ENCODE data around the gene CMAS.
"Not testable (repeated sequence)": the region's sequence is repeated elsewhere in the genome, so short reads cannot be mapped to it uniquely, and the experiment has no call there.

CMAS gene

DNA sequence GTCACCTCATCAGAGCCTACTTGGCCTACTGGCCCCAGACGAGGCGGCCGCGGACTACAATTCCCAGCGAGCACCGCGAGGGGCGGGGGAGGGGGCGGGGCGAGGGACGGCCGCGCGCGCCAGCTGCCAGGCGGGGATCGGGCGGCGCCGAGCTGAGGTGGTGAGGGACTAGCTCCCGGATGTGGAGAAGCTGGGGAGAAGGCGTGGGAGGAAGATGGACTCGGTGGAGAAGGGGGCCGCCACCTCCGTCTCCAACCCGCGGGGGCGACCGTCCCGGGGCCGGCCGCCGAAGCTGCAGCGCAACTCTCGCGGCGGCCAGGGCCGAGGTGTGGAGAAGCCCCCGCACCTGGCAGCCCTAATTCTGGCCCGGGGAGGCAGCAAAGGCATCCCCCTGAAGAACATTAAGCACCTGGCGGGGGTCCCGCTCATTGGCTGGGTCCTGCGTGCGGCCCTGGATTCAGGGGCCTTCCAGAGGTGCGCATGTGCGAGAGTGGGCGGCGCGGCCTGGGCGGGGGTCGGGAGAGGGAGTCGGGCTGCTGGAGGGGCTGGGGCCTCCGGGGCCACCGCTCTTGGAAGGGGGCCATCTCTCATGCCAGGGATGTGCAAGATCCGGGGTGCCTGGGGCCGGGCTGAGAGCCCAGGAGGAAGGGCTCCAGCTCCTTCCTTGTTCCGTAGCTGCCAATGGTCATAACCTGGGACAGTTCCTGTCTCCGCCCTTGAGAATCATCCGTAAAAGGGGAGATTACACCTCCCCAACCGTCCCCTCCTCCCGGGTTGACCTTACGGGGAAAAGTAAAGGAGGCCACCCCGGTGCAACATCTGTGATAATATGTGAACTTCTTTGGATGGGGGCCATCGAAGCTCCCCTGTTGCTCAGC is at the start of gene CMAS:
Gene CMAS (plus strand): TSS at position 129 of the 878 bp plus-strand sequence. CDS start 86 bp downstream, at position 215.
- FAIRE-seq: no peak

DNA sequence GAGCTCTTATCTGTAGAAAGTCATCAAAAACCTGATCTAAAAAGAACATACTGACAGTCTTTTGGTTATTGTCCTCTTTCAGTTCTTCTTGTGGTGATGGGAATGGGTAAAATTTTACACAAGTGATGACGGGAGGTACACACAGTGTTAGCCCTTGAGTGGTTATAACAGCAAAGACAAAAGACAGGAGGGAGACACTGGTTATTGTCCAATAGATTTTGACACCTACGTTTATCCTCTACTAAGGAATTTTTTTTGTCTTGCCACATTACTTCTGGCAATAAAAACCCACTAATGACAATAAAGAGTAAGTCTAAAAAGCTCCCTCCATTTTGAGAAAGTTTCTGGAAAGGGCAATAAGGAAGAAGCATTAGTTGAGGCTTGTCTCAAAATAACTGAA is 47.7 kb upstream of the CMAS start:
- no peak for FAIRE-seq

GRCh38 chr12:21998782-21999181 is 47.2 kb upstream of the CMAS start:
- no peak for FAIRE-seq

- FAIRE-seq: no peak
Observed at GRCh38 chr12:22002430-22002829, 43.6 kb upstream of the CMAS start.

DNA sequence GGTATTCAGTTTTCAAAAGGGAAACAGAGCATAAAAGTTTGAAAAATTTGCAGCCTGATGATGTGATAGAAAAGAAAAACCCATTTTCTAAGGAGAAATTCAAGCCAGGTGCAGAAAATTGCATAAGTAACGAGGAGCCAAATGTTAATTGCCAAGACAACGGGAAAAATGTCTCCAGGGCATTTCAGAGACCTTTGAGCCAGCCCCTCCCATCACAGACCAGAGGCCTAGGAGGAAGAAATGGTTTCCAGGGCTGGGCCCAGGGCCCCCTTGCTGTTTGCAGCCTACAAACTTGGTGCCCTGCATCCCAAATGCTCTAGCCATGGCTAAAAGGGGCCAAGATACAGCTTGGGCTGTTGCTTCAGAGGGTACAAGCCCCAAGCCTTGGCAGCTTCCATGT is 38.2 kb upstream of the CMAS start:
- not testable (repeated sequence) for FAIRE-seq

- FAIRE-seq: no peak
Observed at GRCh38 chr12:22008196-22008595, 37.8 kb upstream of the CMAS start.

GRCh38 chr12:22014041-22014782 is 31.8 kb upstream of the CMAS start:
- FAIRE-seq: no peak

GRCh38 chr12:22014783-22015144 is 31.3 kb upstream of the CMAS start:
- FAIRE-seq: no peak

- FAIRE-seq: no peak
Observed at GRCh38 chr12:22016982-22017381, 29.0 kb upstream of the CMAS start.

DNA sequence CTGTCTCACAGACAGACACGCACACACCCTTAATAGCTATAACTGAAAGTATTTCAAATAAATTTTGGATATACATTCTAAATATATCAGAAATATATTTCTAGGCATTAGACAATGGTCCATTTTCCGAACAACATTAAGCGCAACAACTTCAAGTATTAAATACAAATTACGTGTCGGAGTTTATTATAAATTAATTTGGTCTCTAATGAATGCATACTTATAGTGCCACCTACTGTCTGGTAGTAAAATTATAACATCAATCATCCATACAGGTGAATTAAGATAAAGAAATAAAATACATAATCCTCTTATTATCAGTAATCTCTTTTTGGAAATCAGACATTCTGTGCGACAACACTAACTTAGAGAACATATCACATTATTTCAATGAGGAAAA is 27.2 kb upstream of the CMAS start:
- peak; percentile 53 for FAIRE-seq

DNA sequence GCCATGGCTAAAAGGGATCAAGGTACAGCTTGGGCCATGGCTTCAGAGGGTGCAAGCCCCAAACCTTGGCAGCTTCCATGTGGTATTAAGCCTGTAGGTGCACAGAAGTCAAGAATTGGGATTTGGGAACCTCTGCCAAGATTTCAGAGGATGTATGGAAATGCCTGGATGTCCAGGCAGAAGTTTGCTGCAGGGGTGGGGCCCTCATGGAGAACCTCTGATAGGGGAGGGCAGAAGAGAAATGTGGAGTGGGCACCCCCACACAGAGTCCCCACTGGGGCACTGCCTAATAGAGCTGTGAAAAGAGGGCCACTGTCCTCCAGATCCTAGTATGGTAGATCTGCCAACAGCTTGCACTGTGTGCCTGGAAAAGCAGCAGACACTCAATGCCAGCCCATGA is 22.5 kb upstream of the CMAS start:
- FAIRE-seq: not testable (repeated sequence)

GRCh38 chr12:22029491-22029890 is 16.5 kb upstream of the CMAS start:
- FAIRE-seq: no peak

- no peak for FAIRE-seq
Observed at GRCh38 chr12:22029991-22030390, 16.0 kb upstream of the CMAS start.

DNA sequence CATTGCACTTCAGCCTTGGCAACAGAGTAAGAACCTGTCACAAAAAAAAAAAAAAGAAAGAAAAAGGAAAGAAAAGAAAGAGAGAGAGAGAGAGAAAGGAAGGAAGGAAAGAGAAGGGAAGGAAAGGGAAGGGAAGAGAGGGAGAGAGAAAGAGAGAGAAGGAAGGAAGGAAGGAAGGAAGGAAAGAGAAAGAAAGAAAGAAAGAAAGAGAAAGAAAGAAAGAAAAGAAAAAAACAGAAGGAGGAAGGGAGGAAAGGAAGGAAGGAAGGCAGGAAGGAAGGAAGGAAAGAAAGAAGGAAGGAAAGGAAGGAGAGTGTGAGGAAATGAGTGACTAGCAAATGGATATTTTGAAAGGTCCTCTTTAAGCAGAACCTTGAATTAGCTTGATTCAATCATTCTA is 13.3 kb upstream of the CMAS start:
- no peak for FAIRE-seq

DNA sequence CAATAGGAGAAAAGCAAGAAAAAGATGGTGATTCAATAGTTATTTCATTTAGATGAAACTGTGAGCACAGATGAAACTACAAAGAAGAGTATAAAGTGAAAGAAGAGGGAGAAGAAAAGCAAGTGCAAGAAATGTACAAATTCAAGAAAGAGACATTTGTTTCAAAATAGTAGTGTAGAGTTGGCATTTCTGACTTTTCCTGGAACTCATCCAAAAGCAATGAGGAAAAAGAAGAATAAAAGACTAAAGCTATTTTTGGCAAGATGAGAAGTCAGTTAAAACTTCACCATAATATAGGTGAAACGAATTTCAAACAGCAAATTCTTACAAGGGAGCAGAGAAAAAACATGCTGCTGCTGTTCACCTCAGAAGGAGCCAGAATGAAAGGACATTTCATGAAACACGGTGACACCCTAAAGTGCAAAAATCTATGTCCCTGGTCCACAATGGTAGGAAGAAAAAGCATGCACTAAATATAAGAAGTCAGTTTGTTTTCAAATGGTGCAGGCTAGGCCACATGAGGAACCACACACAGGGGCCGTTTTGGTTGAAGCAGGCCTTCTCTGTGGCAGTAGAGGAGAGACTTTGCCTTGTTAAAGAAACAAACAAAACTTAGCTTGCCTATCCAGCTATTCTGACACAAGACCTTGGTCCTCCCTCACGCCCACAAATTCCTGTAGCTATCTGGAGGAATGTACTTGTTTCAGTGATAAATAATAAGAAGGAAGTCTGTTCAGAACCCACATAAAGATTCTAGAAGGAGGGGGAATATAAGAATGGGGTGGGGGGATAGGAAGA is 11.1 kb upstream of the CMAS start:
- FAIRE-seq: no peak

DNA sequence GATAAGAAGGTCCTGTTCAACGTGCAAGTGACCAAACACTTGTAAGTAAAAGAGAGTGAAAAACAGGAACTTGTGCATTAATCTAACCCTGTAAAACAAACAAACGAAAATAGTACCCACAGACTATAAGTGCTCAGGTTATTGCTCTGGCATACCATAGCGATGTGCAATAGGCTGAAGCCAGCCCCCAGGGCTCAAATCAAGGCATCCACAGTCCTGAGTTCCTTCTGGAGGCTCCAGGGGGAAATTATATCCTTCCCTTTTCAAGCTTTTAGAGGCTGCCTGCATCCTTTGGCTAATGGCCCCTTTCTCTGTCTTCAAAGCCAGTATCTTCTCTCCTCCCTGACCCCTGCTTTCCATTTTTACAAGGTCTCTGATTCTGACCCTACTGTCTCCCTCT is 8.1 kb upstream of the CMAS start:
- FAIRE-seq: no peak

DNA sequence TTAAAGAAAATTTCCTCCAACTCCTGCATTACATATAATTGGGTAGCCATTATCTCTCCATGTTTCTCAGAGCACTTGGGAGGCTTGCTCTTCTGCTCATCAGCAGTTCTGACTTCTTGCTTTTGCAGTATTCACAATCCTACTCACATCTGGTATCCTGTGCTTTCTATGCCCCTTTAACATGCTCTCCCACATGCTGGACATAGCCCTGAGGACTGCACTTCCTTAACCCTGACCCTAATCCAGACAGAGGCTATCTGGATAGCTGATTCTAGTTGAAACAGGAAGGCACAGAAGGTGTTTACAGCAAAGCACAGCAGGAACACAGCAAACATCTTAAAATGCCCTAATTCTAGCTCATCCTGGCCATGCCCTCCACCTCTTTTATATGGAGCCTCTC is 7.3 kb upstream of the CMAS start:
- no peak for FAIRE-seq

GRCh38 chr12:22039361-22039760 is 6.7 kb upstream of the CMAS start:
- no peak for FAIRE-seq

GRCh38 chr12:22042976-22043669 is 2.9 kb upstream of the CMAS start:
- no peak for FAIRE-seq

GRCh38 chr12:22043943-22044342 is 2.1 kb upstream of the CMAS start:
- FAIRE-seq: no peak

DNA sequence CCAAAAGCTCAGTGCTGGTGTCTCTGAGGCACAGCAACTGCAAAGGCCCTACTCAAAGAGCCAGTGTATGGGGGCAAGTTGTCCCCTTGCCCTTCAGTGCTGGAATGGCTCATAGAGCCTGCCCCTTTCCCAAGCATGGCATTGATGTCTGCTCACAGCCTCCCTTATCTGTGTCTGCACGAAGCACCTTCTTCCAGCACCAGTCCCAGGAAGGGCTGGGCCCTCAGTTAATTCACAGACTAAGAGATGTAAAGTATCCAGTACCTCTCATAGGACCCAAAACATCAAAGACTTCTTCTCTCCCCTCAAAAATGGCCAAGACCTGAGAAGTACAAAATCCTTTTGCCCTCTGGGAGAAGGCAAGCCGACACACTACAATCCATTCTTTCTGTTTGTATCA is 1.6 kb upstream of the CMAS start:
- no peak for FAIRE-seq

DNA sequence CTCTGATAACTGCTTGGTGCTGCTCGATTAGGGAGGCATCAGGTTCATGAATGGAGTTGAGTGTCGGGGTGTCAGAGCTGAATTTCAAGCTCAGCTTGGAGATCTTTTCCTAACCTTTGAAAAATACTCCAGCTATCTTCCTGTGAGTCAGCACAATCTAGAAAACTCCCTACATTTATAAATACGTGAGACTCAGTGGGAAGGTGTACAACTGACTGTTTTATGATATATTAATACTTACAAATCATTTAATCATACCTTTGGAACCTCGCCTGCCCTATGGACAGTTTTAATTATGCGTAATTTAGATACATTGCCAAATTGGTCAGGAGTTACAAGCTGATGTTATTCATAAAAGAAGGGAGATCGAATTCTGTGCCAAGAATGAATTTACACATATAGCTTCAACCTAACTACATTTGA is 961 bp downstream of the CMAS start:
- no peak for FAIRE-seq

DNA sequence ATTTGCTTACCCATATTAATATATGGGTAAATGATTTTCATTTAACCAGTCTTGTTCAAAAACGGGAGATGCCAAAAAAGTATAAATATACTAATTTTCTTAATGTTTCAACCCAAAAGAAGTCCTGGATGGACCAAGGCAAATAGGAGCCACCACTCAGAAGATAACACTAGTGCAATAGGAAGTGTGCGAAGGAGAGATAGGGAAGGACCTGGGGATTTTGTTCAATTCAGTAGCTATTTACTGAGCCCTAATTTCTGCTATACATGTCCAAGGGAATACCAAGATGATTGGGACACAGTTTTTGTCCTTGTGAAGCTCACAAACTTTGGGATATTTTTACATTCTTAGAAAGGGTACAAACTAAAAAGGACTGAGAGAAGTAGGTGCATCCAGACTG is 1.5 kb downstream of the CMAS start:
- no peak for FAIRE-seq

Data from G401.6 (cell line).